GM19193 (cell line): ENCODE measurements around the gene FRRS1.

Experiments used
- POLR2A ChIP-seq: IDR thresholded peaks from 4 replicates; pipeline ENCODE4 v1.6.1; 2011; ENCODE audit not compliant: insufficient read depth, insufficient read length; ENCODE audit errors: extremely low read depth

FRRS1 gene

DNA sequence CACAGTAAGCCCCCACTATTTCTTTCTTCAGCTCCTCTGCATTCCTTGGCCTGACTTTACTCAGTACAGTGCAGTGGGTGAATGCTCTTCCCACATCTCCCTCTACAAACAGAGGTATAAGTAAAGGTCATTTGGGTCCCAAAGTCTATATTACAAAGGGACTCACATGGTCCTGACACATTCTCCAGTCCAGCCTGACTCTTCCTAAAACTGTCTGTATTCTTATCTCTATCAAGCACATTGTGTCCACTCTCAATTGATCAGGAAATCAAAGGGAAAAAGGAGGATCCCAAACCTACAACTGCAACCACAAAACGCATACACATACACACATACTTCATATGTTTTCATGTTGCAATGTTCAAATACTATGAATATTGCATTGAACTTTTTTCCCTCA, 49.4 kb downstream of the FRRS1 start:
- TF ChIP-seq POLR2A = no peak

DNA sequence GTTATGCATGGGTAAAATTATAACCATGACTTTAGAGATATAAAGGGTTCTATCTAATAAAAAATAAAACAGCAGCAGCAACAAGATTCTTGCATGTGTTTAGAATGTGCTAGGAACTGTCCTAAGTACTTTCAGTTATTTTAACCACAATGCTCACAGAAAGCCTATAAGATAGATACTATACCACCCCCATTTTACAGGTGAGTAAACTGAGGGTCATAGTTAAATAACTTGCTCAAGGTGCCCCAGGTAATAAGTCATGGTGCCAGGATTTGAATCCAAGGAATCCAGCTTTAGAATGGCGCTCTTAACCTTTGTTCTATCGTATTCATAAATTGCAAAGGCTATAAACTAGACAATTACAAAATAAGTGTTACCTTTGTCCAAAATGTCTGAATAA, 53.4 kb downstream of the FRRS1 start:
- TF ChIP-seq POLR2A = no peak

DNA sequence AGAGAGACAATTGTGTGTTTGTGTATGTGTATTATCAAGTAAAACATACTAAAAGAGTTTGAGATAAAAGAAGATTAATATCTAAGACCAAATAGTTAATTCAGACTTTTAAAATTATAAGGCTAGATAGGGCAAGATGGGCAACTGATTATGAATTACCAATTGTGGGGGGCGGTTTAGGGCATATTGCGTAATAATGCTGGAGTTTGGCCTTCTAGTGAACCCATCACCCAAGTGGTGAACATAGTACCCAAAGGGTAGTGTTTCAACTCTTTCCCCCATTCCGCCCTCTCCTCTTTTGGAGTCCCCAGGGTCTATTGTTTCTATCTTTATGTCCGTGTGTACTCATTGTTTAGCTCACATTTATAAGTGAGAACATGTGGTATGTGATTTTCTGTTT, 55.4 kb downstream of the FRRS1 start:
- TF ChIP-seq POLR2A = no peak

DNA sequence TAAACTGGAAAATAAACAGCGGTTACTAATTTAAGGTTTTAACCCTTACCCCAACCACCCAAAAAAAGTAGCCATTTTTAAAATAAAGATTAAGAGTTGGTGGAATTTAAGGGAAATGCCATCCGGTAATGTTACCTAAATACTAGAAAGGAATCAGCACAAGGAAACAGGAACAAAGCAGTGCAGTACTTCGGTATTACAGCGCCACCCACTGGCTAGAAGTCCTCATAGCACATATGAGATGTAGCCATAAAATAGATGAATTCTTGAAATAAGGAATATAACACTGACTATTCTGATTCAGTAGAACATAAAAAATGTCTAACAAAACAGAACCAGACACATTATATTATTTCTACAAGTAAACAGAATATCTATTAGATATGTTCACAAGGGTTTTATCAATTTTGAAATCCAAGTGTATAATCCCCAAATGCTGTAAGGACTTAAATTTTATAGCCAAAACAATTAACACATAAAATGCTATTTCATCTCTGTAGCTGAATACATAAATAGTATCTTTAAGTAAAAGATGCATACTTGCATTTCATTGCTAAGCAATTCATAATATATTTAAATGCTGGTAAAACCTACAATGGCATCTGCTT, 58.8 kb downstream of the FRRS1 start:
- no peak for TF ChIP-seq POLR2A

DNA sequence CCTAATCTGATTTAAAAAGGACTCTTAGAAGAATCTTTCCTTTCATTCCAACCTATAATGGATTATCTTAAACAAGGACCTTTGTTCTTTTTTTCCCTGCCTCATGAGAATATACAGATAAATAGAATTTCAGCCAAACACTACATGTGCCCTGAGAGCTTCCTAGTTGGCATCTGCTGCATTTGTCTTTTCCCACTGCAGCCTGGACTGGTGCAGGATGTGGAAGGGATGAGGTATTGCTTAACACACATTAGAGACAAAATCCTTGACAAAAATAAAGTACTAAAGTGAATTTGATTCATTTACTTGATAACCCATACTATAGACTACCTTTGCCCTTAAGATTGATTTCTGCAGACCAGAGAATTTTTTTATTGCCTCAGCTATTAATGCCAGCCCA, 61.0 kb downstream of the FRRS1 start:
- TF ChIP-seq POLR2A = no peak

DNA sequence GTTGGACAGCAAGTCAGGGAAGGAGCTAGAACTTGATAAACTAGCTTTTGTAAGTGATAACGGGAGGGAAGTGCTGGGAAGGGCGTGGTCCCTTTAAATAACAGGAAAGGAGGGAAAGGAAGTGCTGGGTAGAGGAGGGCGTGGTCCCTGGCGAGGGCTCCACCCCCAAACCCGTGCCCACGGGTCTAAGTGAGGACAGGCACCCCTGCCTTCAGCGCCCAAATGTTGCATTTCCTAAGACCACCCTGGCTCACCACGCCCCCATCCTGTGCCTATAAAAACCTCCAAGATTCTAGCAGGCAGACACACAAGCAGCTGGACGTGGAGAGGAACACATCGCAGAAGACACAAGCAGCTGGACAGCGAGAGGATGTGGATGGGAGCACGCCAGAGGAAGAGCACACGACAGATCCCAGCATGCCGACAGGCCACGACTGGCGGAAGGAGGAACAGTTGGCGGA, 62.0 kb downstream of the FRRS1 start:
- no peak for TF ChIP-seq POLR2A

DNA sequence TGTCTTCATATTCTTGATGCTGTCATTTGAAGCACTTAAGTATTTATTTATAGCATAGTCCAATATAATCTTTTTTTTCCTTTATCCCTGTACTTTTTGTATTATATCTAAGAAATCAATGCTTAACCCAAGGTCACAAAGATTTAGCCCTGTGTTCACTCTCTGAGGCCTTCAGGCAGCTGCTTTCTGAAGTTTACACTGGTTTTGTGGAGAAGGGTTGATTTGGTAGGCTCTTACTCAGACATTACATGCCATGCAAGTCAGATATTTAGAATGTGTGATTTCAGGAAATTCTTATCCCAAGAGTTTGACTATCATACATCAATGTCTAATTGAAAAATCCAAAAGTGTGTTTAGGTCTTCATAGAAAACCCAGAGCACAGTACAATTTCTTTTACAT, 64.2 kb downstream of the FRRS1 start:
- TF ChIP-seq POLR2A = no peak

DNA sequence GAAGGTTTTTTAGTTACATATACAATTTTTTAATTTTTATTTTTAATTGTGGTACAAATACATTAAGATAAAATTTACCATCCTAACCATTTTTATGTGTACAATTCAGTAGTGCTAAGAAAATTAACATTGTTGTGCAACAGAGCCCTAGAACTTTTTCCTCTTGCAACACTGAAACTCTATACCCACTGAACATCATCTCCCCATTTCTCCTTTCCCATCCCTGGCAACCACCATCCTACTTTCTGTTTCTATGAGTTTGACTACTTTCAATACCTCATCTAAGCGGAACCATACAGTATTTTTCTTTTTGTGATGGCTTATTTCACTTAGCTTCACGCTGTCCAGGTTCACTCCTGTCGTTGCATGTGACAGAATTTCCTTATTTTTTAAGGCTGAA, 66.4 kb downstream of the FRRS1 start:
- no peak for TF ChIP-seq POLR2A

DNA sequence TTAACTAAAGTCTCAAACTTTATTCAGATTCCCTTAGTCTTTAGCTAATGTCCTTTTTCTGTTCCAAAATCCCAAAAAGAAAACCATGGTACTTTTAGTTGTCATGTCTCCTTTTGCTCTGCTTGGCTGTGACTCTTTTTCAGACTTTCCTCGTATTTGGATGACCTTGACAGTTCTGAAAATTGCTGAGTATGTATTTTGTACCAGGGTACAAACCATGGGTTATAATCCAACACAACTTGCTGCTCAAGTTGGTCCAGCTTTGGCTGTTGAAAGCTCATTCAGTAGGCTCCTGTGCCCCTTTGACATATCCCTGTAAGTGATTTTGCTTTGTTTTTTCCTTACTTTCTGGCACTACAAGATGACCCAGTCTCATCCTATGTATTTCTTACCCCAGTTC, 68.9 kb downstream of the FRRS1 start:
- TF ChIP-seq POLR2A = no peak

DNA sequence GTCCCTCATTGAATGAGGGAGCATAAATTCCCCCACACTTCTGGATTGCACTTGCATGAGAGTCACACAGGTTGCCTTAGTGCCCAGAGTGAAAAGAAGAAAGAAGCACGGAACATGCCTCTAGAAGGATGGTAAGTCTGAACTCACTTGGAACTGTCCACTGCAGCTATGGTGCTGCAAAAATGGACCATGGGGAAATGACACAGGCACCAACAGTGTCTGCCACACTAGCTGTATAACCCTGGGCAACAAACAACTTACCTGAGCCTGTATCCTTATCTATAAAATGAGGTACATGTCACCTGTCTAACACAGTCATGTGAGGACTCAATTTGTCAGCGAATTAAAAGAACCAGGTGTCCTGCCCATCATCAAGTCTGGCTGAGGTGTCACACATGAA, 69.8 kb downstream of the FRRS1 start:
- TF ChIP-seq POLR2A = no peak

DNA sequence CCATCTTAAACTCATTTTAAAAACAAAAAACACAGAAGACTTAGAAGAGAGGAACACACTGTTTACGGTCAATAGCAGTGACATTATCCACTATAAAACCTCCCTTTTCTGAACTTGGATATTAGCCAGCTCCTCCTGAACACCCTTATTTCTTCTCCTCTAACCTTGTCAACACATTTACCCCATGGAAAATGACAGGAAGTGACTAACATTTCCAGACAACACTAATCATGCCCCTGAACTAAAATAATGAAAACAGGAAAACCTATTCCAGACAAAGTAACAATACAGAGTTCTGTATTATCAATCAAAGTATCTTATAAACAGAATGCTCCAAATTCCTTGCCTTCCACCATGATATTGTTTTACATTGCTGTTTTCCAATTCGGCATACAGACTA, 75.3 kb downstream of the FRRS1 start:
- no peak for TF ChIP-seq POLR2A

DNA sequence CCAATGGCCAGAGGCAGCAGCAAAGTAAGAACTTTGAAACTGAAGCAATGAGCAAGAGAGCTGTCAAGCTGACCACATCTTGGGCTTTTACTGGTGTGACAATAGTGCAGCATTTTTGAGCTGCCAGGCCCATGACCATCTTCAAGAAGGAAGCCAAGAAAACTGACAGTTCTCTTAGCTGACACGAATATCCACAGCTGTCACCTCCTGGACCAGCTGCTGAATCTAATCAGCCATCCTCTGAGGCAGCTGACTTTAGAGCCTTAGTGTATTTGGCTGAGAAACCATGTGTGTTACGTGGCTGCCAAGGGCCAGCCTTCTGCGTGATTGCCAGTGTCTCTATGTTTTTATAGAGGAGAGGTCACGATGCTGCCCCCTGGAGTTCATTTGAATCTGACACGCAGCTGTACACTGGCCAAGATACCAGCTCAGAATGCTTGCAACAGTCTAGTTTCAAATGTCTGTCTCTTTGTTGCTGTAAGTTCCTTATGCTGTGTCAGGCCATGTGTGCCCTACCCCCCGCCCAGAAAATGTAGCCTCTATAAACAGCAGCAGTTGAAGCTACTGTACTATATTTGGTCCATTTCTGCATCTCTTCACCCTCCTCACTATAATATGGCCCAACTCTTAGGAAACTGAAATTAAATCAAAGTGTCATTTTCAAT, 80.8 kb downstream of the FRRS1 start:
- TF ChIP-seq POLR2A = no peak

DNA sequence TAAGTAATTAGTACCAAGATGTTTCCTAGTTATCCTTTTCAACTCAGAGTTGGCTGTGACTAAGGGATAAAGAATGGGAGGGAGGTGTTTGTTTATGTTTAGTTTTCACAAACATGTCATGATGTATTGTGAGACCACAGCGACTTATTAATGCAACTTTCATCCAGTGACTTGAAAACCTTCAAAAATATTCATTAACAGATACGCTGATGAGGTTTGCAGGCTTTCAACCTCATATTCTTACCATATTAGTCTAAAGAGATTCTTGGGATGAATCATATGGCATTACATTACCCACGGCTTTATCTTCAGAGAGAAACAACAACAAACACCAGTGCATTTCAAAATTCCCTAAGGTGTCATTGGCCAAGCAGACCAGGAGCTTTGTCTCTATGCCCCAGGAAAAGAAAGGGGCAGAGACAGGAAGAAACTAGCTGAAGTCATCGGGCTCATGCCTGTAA, 84.1 kb downstream of the FRRS1 start:
- no peak for TF ChIP-seq POLR2A

DNA sequence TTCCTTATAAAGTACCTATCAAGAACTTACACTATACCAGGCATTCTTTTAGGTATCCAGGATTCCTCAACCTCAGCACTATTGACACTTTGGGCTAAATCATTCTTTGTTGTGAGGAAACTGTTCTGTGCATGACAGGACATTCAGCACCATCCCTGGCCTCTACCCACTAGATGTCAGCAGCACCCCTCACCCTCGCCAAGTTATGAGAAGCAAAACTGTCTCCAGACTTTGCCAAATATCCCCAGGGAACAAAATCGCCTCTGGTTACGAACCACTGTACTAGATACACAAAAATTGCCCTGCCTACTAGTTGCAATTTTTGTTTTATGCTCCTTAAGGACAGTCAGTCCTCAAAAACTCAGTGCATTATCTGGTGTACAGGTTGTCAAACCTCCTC, 84.9 kb downstream of the FRRS1 start:
- no peak for TF ChIP-seq POLR2A

DNA sequence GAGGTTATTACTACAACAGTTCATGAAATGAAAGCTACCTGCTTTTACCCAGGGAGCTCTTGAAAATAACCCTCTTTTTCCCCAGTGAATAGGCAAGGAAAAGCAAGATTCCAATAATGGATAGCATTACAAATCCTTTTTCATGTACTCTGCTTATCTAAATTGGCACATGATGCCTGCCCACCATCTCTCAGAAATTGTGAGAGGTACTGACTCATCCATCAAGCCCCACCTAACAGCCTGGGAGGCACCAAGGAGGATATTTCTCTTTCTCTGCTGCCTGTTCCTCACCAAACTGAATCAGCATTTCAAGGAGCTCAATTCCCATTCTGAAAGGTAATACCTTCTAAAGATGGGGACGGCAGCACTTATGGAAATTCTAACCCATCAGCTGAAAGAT, 86.2 kb downstream of the FRRS1 start:
- no peak for TF ChIP-seq POLR2A

DNA sequence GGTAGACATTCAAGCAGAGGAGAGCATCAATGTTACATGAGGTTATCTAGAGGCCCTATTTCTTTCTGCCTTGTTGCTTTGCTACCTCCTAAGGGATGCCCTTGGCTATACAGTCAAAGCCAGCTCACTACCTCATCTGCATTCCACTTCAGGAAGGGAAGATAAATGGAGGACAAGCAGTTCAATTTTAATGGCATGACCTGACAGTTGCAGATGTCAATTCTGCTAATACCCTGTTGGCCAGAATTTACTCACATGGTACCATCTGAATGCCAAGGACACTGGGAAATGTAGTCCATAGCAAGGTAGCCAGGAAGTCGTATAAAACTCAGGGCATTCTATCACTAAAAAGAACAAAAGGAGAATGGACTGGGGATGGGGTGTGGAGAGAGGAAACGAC, 89.0 kb downstream of the FRRS1 start:
- TF ChIP-seq POLR2A = no peak
